Umbilical cord (tissue), 2 donors: ENCODE measurements around the gene UBE2G1. TPM values are rescaled to one million over a fixed set of nuclear protein-coding genes. Genes with fewer than 3 reads are reported as not detected.
"Not testable (repeated sequence)": the region's sequence is repeated elsewhere in the genome, so short reads cannot be mapped to it uniquely, and the experiment has no call there.

Experiments used
- DNase-seq: peaks from one replicate; pipeline ENCODE4 v3.0.0-alpha.2; 2015; ENCODE audit warnings: low spot score
- total RNA-seq: library from RNA; depleted of rRNA; stranded (reverse); fragments of >200 nt; gene quantifications from one replicate; pipeline ENCODE4 v1.2.3, GENCODE V29; 2014; ENCODE audit warnings: low replicate concordance; ENCODE audit not compliant: insufficient read depth

The UBE2G1 gene
- total RNA-seq: 27.0 TPM

DNA sequence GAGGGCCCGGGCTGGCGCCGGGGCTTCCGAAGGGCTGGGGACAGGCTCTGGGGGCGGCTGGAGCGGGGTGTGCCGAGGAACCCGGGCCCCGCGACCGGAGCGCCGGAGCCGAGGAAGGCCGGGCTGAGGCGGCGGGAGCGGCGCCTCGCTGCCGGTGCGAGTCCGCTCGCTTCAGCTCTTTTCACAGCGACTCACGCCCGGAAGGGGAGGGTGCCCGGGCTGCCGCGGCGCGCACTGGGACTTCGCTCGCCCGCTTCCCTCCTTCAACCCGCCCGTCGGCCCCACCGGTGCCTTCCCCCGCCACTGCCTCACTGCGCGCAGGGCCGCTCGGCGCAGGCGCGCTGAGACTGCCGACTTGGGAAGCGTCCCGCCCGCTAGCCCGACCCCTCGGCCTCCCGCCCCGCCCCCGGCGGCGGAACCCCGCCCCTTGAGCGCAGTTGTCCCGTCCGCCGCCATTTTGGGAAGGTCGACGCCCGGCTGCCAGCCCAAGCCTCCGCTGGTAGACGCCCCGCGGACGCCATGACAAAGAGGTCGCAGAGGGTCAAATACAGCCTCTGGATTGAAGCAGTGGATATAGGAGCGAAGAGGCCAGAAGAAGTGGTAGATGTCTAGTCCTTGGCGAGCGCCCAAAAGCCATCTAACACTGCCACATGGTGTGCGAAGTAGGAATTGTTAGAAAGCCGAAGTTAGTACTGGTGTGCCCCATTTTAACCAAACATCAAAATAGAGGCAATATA, at the start of gene UBE2G1:
Gene UBE2G1, minus strand, starts transcription at position 349 of the 737 bp plus-strand sequence. CDS start 359 bp downstream, outside the sequence.
- peak; percentile 99 for DNase-seq

GRCh38 chr17:4412933-4413831, 46.7 kb upstream of the UBE2G1 start:
- DNase-seq: peak; percentile 94

DNA sequence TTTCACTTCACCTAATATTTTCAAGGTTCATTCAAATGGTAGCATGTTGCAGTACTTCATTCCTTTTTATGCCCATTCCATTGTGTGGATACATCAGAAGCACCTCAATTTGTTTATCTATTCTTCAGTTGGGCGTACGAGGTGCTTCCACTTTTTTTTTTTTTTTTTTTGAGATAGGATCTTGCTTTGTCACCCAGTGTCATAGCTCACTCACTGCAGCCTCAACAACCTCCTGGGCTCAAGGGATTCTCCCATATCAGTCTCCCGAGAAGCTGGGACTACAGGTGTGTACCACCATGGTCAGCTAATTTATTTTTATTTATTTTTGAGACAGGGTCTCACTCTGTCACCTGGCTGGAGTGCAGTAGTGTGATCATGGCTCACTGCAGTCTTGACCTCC, 44.7 kb upstream of the UBE2G1 start:
- DNase-seq: no peak

DNA sequence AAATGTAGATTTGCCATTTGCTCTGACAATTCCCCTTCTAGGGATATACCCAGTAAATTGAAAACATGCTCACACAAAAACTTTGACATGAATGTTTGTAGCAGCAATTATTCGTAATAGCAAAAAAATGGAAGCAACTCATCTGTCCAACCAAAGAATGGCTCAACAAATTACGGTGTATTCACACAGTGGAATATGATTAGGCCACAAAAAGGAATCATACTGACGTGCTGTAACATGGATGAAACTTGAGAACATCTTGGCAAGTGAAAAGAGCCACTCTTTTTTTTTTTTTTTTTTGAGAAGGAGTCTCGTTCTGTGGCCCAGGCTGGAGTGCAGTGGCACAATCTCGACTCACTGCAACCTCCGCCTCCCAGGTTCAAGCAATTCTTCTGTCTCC, 43.2 kb upstream of the UBE2G1 start:
- DNase-seq: no peak

DNA sequence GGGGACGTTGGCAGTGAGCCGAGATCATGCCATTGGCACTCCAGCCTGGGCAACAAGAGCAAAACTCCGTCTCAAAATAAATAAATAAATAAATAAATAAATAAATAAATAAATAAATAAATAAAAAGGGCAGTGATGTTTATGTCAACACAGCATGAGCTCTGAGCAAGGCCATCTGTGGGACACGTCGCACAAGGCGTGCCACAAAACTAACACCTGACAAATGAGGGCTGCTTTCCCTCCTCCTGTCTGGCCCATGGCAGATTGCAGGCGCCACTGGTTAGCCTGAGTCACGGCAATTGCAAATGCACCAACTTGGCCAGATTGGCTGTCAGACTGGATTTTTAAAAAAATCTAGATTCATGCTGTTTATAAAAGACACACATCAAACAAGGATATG, 41.4 kb upstream of the UBE2G1 start:
- no peak for DNase-seq

GRCh38 chr17:4407216-4407615, 40.7 kb upstream of the UBE2G1 start:
- peak; percentile 35 for DNase-seq

- no peak for DNase-seq
These were observed 39.9 kb upstream of the UBE2G1 start for GRCh38 chr17:4406386-4406785.

- no peak for DNase-seq
These were observed 39.2 kb upstream of the UBE2G1 start for GRCh38 chr17:4405699-4406098.

- no peak for DNase-seq
These were observed 38.7 kb upstream of the UBE2G1 start for GRCh38 chr17:4405038-4405669.

- DNase-seq: no peak
These were observed 31.4 kb upstream of the UBE2G1 start for GRCh38 chr17:4397840-4398239.

DNA sequence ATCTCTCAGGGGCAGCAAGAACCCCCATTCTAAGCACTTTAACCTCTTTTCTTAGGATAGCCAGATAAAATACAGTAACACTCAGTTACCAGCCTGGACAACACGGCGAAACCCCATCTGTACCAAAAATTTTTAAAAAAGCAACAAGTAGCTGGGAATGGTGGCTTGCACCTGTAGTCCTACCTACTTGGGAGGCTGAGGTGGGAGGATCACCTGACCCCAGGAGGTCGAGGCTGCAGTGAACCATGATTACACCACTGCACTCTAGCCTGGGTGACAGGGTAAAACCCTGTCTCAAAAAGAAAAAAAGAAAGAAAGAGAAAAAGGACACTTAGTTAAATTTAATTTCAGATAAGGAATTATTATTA, 28.6 kb upstream of the UBE2G1 start:
- no peak for DNase-seq

DNA sequence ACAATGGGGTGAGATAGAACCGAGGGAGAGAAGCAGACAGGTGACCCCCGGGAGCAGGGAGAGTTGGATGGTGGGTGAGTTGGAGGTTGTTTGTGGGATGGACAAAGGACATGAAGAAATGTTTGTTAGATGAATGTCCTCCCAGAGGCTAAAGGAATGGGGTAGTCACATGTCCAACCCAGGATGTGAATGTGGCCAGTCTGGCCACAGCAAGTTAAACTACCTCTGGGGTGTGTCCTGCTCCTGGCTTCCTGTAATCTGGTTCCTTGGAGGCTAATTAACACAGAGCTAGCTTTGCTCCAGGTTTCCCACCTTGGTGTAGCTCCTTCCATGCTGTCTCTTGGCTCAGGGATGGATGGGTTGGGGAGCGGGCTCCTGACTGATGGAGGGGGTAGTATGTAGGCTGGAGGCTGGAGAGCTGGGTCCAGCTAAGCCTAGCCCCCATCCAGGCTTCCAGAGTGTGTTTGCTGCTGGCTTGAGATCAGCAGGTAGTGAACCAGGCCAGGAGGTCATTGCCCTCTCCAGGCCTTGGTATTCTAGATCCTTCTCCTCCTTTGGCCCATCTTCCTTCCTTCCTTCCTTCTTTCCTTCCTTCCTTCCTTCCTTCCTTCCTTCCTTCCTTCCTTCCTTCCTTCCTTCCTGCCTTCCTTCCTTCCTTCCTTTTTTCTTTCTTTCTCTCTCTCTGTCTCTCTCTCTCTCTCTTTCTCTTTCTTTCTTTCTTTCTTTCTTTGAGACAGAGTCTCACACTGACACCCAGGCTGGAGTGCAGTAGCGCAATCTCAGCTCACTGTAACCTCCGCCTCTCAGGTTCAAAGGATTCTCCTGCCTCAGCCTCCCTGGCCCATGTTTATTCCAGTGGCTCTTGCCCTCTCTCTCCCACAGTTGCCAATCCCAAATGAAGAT, 28.0 kb upstream of the UBE2G1 start:
- DNase-seq: no peak

DNA sequence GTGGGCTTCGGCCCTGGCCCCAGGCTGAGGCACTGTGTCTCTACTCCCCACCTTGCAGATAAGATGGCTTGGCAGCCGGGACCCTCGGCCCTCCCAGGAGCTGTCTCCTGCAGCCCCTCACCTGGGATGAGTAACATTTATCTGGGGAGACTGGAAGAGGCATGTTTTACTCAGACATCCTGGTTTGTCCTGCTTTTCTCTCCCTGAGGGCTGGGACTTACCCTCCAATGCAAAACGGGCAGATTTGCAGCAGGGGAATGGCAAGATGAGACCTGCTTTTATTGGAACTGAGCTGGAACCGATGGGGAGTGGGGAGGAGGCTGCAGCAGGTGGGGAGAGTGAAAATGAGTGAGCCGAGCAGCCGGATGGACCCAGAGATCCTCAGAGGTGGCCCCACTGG, 27.3 kb upstream of the UBE2G1 start:
- DNase-seq: peak; percentile 47

DNA sequence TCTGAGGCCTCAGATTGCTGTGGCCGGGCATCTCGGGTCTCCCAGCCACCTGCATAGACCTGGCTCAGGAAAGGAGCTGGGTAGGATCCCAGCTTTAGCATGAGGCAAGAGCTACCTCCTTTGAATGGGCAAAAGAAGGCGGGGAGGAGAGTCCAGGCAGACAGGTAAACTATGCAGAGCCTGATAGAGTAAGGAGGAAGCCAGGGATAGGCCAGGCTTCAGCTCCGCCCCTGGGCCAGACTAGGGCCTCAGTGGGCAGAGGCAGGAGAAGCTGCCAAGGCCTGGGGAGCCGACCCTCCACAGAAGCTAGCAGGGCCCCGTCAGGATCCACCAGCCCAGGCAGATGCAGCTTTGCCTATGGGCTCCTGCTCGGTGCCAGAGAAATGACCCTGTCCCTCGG, 22.6 kb upstream of the UBE2G1 start:
- DNase-seq: no peak

DNA sequence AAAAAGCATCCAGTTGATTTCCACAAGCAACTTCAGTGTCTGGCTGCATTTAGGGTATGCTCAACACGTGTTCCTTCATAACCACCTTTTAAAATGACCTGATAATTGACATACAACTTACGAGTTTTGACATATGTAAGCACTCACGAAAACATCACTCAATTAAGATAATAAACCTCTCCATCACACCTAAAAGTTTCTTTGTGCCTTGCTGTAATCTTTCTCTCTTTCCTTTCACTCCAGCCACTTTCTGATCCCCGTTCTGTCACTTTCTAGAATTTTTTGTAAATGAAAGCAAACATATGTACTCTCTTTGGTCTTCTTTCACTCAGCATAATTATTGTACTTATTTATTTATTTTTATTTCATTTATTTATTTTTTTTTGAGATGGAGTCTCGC, 20.7 kb upstream of the UBE2G1 start:
- DNase-seq: no peak

DNA sequence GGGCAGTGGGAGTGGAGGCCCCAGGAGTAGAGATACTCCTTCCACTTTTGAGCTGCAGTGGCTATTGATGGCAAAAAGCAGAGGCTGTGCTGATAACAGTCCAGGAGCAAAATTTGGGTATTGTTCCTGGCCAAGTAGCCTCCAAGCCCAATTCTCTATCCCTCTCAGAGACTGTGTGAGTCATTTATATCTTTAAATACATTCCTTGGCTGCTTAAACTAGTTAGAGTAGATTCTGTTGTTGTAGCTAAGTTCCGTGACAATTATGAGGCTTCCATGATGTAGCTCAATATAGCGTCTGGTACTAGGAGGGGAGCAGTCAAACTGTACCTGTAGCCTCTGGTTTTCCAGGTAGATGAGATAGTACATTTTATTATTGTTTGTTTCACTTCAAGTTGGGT, 19.9 kb upstream of the UBE2G1 start:
- no peak for DNase-seq

DNA sequence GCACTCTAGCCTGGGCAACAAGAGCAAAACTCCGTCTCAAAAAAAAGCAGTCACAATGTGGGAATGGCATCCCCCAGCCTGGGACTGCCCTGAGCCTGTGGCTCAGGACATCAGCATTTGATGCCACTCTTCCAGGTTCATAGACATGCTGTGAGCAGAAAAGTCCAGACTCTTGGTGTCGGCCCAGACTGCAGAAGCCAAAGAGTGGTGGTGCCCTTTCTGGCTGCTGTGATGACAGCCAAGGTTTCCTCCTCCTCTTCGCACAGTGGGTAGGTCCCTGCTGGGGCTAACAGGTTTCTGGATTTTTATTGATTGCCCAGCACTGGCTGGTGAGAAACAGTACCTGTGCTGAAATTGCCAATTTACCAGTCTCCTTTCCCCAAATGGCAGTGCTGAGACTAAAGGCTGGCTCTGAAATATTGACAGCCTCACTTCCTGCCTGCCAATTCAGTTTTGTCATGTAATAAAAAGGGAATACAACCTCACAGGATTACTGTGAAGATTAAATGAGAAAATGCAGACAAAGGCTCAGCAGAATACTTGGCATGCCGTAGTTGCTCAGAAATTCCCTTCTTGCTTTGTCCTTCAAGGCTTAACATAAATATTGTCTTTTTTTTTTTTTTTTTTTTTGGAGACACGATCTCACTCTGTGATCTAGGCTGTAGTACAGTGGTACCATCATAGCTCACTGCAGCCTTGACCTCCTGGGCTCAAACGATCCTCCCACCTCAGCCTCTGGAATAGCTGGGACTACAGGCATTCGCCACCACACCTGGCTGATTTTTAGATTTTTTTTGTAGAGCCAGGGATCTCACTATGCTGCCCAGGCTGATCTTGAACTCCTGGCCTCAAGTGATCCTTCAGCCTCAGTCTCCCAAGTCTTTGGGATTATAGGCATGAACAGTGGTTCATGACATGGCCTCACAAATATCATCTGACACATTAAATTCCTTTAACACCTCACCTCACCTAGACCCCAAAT, 15.5 kb upstream of the UBE2G1 start:
- DNase-seq: no peak

DNA sequence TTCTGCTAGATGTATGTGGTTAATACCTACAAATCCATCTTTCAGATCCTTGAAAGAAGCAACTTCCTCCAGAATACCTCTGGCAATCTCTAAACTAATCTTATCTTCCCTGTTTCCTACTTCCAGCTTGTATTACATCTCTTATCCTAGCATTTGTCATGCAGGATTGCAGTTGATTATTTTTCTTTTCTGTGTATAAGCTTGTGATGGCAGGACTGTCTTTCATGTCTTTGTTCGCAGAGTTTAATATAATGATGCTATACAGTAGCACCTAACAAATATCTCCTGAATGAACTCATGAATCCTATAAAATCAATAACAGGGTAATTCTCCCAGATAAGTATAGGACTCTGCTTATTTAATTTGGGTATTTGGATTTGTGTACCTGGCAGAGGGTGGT, 12.2 kb upstream of the UBE2G1 start:
- no peak for DNase-seq

- DNase-seq: not testable (repeated sequence)
These were observed 10.8 kb upstream of the UBE2G1 start for GRCh38 chr17:4377247-4377646.

GRCh38 chr17:4375796-4376440, 9.4 kb upstream of the UBE2G1 start:
- not testable (repeated sequence) for DNase-seq
